HFFc6 (cell line): ENCODE data around the gene AIFM2. TPM values are rescaled to one million over a fixed set of nuclear protein-coding genes. Genes with fewer than 3 reads are reported as not detected.

ENCODE experiments used
- DNase-seq: peaks from one replicate; pipeline ENCODE4 v3.0.0-alpha.2; 2018
- H3K27ac Mint-ChIP-seq: 2 replicates; pipeline ENCODE4 v1.8.0; 2020; ENCODE audit warnings: mild to moderate bottlenecking, mixed read lengths
- H3K27me3 Mint-ChIP-seq: 2 replicates; pipeline ENCODE4 v1.8.0; 2021; ENCODE audit warnings: mild to moderate bottlenecking, moderate library complexity, mixed read lengths; ENCODE audit not compliant: insufficient read depth
- H3K36me3 Mint-ChIP-seq: 2 replicates; pipeline ENCODE4 v1.8.0; 2021; ENCODE audit warnings: low read depth, mixed read lengths
- H3K4me1 Mint-ChIP-seq: 2 replicates; pipeline ENCODE4 v1.8.0; 2020; ENCODE audit warnings: low read depth, mixed read lengths
- H3K4me3 Mint-ChIP-seq: 2 replicates; pipeline ENCODE4 v1.8.0; 2020; ENCODE audit warnings: mild to moderate bottlenecking, moderate library complexity, mixed read lengths
- H3K9me3 Mint-ChIP-seq: 2 replicates; pipeline ENCODE4 v1.8.0; 2020; ENCODE audit warnings: mild to moderate bottlenecking, mixed read lengths
- total RNA-seq, 6 experiments: library from RNA; stranded (reverse); fragmentation: NEBNext Ultra II Directional; extraction: Animal tissue kit (Norgen Biotek cat#: 25700); gene quantifications; 2 replicates in 1 of 6; 3 replicates in 5 of 6; pipeline ENCODE4 v1.2.3, GENCODE V29; 2021
- TF ChIP-seq, protein P1 (sequence below): fragments of 200-600 bp; sonication (generic); IDR thresholded peaks from 2 replicates; pipeline ENCODE4 v1.5.0; 2021; ENCODE audit warnings: antibody characterized with exemption, mild to moderate bottlenecking

AIFM2 gene
- total RNA-seq, 6 experiments from 2014 or later = 5.1 to 12.3 (median 10.4) TPM

DNA sequence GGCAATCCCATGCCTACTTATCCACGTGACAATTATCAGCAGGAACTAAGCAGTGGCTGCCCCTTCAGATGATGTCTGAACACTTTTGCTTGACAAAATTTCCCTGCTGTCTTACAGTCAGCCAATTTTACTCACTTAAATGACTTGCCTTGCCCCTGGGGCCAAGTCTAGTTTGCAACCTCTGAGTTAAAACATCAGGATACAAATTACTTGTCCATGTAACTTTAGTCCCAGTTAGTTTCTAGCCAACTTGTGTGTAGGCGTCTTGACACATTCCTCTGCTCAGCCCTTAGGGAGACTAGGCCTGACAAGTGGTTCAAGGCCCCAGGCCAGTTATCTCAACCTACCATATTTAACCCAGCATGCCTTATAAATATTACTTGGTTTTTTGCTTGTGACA is 25.5 kb upstream of the AIFM2 start:
- H3K27ac Mint-ChIP-seq = no peak overlapping the region
- peaks cover 59% of the 10 kb centered on the region for H3K36me3 Mint-ChIP-seq
- H3K4me1 Mint-ChIP-seq = peaks cover 23% of the 10 kb centered on the region
- TF ChIP-seq, protein P1, sequence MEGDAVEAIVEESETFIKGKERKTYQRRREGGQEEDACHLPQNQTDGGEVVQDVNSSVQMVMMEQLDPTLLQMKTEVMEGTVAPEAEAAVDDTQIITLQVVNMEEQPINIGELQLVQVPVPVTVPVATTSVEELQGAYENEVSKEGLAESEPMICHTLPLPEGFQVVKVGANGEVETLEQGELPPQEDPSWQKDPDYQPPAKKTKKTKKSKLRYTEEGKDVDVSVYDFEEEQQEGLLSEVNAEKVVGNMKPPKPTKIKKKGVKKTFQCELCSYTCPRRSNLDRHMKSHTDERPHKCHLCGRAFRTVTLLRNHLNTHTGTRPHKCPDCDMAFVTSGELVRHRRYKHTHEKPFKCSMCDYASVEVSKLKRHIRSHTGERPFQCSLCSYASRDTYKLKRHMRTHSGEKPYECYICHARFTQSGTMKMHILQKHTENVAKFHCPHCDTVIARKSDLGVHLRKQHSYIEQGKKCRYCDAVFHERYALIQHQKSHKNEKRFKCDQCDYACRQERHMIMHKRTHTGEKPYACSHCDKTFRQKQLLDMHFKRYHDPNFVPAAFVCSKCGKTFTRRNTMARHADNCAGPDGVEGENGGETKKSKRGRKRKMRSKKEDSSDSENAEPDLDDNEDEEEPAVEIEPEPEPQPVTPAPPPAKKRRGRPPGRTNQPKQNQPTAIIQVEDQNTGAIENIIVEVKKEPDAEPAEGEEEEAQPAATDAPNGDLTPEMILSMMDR = no peak
- no peaks in the 10 kb centered on the region; the same call in none of the 2 replicates for H3K27me3 Mint-ChIP-seq
- H3K4me3 Mint-ChIP-seq = no peak overlapping the region
- no peak for DNase-seq
- no peaks in the 10 kb centered on the region for H3K9me3 Mint-ChIP-seq

DNA sequence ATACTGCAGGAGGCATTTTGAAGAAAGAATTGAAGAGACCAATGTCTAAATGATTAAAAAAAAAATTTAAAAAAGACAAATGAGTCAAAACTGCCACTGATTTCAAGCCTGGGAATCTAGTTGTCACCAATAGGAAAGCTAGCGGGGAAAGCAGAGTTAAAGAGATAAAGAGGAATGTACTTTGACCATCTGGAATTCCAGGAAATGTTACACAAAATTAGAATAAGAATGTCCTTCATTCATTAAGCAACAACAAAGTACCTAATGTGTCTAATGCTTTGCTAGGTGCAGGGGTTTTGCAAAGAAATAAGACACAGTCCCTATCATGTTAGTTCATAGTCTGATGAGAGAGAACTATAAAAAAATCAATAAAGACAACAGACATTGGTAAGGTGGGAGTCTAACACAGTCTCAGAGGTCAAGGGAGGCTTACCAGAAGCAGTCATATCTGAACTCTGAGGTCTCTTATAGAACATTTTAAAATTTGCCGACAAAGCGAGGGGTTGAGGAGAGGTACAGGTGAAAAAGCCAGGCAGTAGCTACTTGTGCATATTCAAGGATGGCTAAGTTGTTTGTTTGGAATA is 22.7 kb upstream of the AIFM2 start:
- Mint-ChIP-seq H3K27ac (no peak overlapping the region; the same call in 1 of the 2 replicates), H3K27me3 (peaks cover 1% of the 10 kb centered on the region), H3K36me3 (peaks cover 62% of the 10 kb centered on the region), H3K9me3 (no peaks in the 10 kb centered on the region), H3K4me3 (no peak overlapping the region), H3K4me1 (no peaks in the 10 kb centered on the region; the same call in 1 of the 2 replicates)
- TF ChIP-seq, protein P1 = no peak
- no peak for DNase-seq

DNA sequence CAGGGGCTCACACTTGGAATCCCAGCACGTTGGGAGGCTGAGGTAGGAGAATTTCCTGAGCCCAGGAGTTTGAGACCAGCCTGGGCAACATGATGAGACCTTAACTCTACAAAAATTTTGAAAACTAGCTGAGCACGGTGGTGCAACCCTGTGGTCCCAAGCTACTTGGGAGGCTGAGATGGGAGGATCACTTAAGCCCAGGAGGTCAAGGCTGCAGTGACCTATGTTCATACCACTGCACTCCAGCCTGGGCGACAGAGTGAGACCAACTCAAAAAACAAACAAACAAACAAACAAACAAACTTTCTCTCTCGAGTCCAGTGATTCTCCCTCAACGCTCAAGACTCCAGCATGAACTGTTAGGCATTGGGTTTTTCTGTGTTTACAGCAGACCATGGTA is 15.9 kb upstream of the AIFM2 start:
- TF ChIP-seq, protein P1 = no peak
- DNase-seq = no peak
- Mint-ChIP-seq H3K27me3 (peaks cover 1% of the 10 kb centered on the region), H3K4me3 (no peak overlapping the region), H3K4me1 (peaks cover 34% of the 10 kb centered on the region), H3K36me3 (peaks cover 35% of the 10 kb centered on the region), H3K27ac (peak overlapping the region; percentile 43; the same call in 1 of the 2 replicates), H3K9me3 (no peaks in the 10 kb centered on the region)

DNA sequence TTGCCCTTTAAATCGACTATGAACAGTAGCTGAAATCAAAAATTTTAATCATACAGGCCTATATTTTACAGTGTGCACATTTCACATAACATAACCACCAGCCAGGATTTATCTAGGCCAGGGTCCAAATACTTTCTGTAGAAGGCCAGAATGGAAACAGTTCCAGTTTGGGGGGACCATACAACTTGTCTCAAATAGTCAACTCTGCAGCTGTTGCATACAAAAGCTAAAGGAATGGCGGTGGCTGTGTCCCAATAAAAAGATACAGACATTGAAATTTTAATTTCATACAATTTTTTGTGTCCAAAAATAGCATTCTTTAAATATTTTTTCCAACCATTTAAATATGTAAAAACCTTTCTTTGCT is 14.6 kb upstream of the AIFM2 start:
- Mint-ChIP-seq H3K27me3 (peaks cover 1% of the 10 kb centered on the region; the same call in 1 of the 2 replicates), H3K36me3 (peaks cover 25% of the 10 kb centered on the region), H3K4me3 (peak overlapping the region; percentile 82), H3K9me3 (no peaks in the 10 kb centered on the region), H3K27ac (peak overlapping the region; percentile 93), H3K4me1 (peaks cover 34% of the 10 kb centered on the region)
- TF ChIP-seq, protein P1 = peak; percentile 5; the same call in 1 of the 2 replicates
- DNase-seq = no peak

DNA sequence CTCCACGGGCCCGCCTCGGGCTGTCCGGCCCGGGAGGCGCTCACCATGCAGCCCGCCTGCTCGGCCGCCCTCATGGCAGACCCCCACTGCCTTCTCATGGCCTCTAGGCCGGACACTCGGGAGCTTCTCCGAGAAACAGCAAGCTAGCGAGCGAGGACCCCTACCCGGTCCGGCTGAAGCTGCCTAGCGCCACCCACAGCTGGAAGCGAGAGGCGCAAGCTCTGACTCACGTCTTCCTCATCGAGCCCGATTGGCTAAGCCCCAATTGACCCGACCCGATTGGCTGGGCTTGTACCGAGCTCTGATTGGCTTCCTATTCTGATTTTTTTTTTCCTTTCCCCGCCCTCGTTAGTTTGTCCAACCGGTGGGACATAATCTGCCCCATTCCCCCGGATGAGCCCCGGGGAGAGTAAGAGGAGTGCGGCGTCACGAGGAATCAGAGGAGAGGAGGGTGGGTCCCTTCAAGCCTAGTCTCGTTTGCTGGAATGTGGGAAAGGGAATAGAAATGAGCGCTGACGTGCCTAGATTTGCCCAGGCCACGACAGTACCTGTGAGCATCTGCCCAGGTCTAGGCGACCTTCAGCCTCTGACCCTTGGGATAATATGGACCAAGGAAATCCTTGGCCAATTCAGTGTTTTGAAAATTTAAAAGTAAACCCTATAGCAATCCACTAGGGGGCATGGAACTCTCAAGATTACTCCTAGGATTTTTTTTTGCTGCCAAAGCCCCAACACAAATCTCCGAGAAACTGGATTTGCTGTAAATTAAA is 14.0 kb upstream of the AIFM2 start, which contains the start of gene TYSND1:
TYSND1 (minus strand) TSS at position 212 of the 770 bp plus-strand sequence; CDS start at position 98, 114 bp downstream.
- TF ChIP-seq, protein P1 = peak; percentile 78

More for the DNA sequence above, 14.0 kb upstream of the AIFM2 start, which contains the start of gene TYSND1:
- Mint-ChIP-seq H3K4me1 (peaks cover 34% of the 10 kb centered on the region), H3K4me3 (peak within 1 kb of the TSS; percentile 87), H3K27me3 (no peaks in the 10 kb centered on the region), H3K36me3 (peaks cover 25% of the 10 kb centered on the region), H3K9me3 (no peaks in the 10 kb centered on the region), H3K27ac (peak within 1 kb of the TSS; percentile 93)
- peak; percentile 97 for DNase-seq
